H1 (cell line): ENCODE results near the gene TWIST1. TPM values are rescaled to one million over a fixed set of nuclear protein-coding genes. Genes with fewer than 3 reads are reported as not detected.

Source experiments
- ASH2L ChIP-seq: fragments of 200-600, 300-600 bp; sonication (generic); IDR thresholded peaks from one replicate; pipeline ENCODE4 v1.7.1; 2017; ENCODE audit warnings: low read length
- CHD1 ChIP-seq: IDR thresholded peaks from 2 replicates; pipeline ENCODE4 v1.6.1; 2012; ENCODE audit warnings: low read depth, low read length, improper control_type of control experiment
- CREB1 ChIP-seq: IDR thresholded peaks from 2 replicates; pipeline ENCODE4 v1.6.1; 2012; ENCODE audit warnings: inconsistent platforms
- EZH2 ChIP-seq: fragments of 200-600 bp; sonication (generic); IDR thresholded peaks from 2 replicates; pipeline ENCODE4 v1.7.1; 2012; ENCODE audit warnings: low read depth, mild to moderate bottlenecking, moderate library complexity, low read length, inconsistent platforms; ENCODE audit not compliant: severe bottlenecking
- KDM1A ChIP-seq: fragments of 200-600, 300-600 bp; sonication (generic); IDR thresholded peaks from 2 replicates; pipeline ENCODE4 v1.7.1; 2016; ENCODE audit warnings: mild to moderate bottlenecking, low read length, borderline replicate concordance
- PHF8 ChIP-seq: fragments of 200-600 bp; sonication (generic); conservative IDR thresholded peaks from 2 replicates; pipeline ENCODE4 v1.7.1; 2012; ENCODE audit warnings: low read depth, mild to moderate bottlenecking, inconsistent platforms, low read length, moderate library complexity
- RFX5 ChIP-seq: IDR thresholded peaks from 2 replicates; pipeline ENCODE4 v1.6.1; 2011; ENCODE audit warnings: low read depth, low read length, improper control_type of control experiment, borderline replicate concordance
- RXRA ChIP-seq: IDR thresholded peaks from 2 replicates; pipeline ENCODE4 v1.6.1; 2011; ENCODE audit warnings: low read depth, mild to moderate bottlenecking, low read length, moderate library complexity; ENCODE audit not compliant: insufficient read depth
- polyA plus RNA-seq, 7 experiments: library from polyadenylated mRNA; depleted of rRNA in 3 of 7; stranded (reverse) in 5 of 7; unstranded in 2 of 7; fragments of >200 nt in 5 of 7; fragments of 200-250 nt in 2 of 7; gene quantifications; 1 replicate in 5 of 7; 2 replicates in 1 of 7; 4 replicates in 1 of 7; pipeline versions ENCODE4 v1.2.1 to v1.2.3, GENCODE V29; 2011 to 2013; ENCODE audit warnings: missing spikeins in 2 of 7, mixed read lengths in 2 of 7
- total RNA-seq: library from RNA; stranded (reverse); fragmentation: NEBNext Ultra II Directional; extraction: Animal tissue kit (Norgen Biotek cat#: 25700); gene quantifications from 2 replicates; pipeline ENCODE4 v1.2.1, GENCODE V29; 2021

The TWIST1 gene
- total and polyA plus RNA-seq, 2 of the 8 experiments (the other 6 are each of a cell fraction or from before 2014, with no cell fraction given), result 0.29 to 0.52 TPM

GRCh38 chr7:19105546-19105945 lies 11.9 kb downstream of the TWIST1 start (continued):
- no peak for TF ChIP-seq RFX5
- TF ChIP-seq CHD1, result no peak
- TF ChIP-seq ASH2L, result no peak
- no peak for TF ChIP-seq PHF8
- no peak for TF ChIP-seq CREB1
- TF ChIP-seq EZH2, result no peak
- TF ChIP-seq KDM1A, result no peak
- no peak for TF ChIP-seq RXRA
